ENCODE results near the gene SLC38A1. TPM values are rescaled to one million over a fixed set of nuclear protein-coding genes. Genes with fewer than 3 reads are reported as not detected.

The SLC38A1 gene
- total RNA-seq, 1 donor from 2014 or later: 181 TPM

- peak overlapping the region; percentile 79 for H3K4me3 Mint-ChIP-seq
- H3K4me1 Mint-ChIP-seq: peaks cover 88% of the 10 kb centered on the region
- H3K36me3 Mint-ChIP-seq (ENCODE audit: low read depth): peaks cover 63% of the 10 kb centered on the region
- H3K27me3 Mint-ChIP-seq: no peaks in the 10 kb centered on the region
- intact Hi-C loops (cut with micrococcal nuclease): loop anchor here (1.0 to 10.0 kb wide), 8 partner anchors 8 to 1669 kb away; partner anchors contain the start of gene HDAC7
- H3K27ac Mint-ChIP-seq: peak overlapping the region; percentile 98
- no peaks in the 10 kb centered on the region for H3K9me3 Mint-ChIP-seq
- peak; percentile 73 for DNase-seq
Measured at GRCh38 chr12:46218322-46219095, 50.3 kb downstream of the SLC38A1 start.

- Mint-ChIP-seq H3K9me3 (no peaks in the 10 kb centered on the region), H3K4me3 (peak overlapping the region; percentile 79), H3K36me3 (ENCODE audit: low read depth) (peaks cover 63% of the 10 kb centered on the region), H3K4me1 (peaks cover 88% of the 10 kb centered on the region), H3K27ac (peak overlapping the region; percentile 98), H3K27me3 (no peaks in the 10 kb centered on the region)
- intact Hi-C loops (cut with micrococcal nuclease): loop anchor here (1.0 to 10.0 kb wide), 12 partner anchors 7 to 1670 kb away; partner anchors contain the start of genes HDAC7 and SLC38A2
- DNase-seq: peak; percentile 92
Measured at GRCh38 chr12:46217541-46218321, 51.1 kb downstream of the SLC38A1 start.

GRCh38 chr12:46214668-46215436 is 54.0 kb downstream of the SLC38A1 start:
- peak overlapping the region; percentile 99 for H3K27ac Mint-ChIP-seq
- H3K4me3 Mint-ChIP-seq: peak overlapping the region; percentile 89
- intact Hi-C loops (cut with micrococcal nuclease): loop anchor here (1.0 to 10.0 kb wide), 9 partner anchors 225 to 1672 kb away; partner anchors contain the start of genes ARID2, HDAC7 and SCAF11
- peak; percentile 95 for DNase-seq
- H3K36me3 Mint-ChIP-seq (ENCODE audit: low read depth): peaks cover 65% of the 10 kb centered on the region
- H3K27me3 Mint-ChIP-seq: no peaks in the 10 kb centered on the region
- H3K9me3 Mint-ChIP-seq: no peaks in the 10 kb centered on the region
- peaks cover 89% of the 10 kb centered on the region for H3K4me1 Mint-ChIP-seq

- Mint-ChIP-seq H3K9me3 (no peaks in the 10 kb centered on the region), H3K36me3 (ENCODE audit: low read depth) (peaks cover 60% of the 10 kb centered on the region), H3K4me1 (peaks cover 78% of the 10 kb centered on the region), H3K27me3 (no peaks in the 10 kb centered on the region), H3K27ac (peak overlapping the region; percentile 94), H3K4me3 (peak overlapping the region; percentile 65)
- intact Hi-C loops (cut with micrococcal nuclease): loop anchor here (10.0 kb wide), 3 partner anchors 872 to 1602 kb away; partner anchors contain the start of gene HDAC7
- no peak for DNase-seq
Measured at GRCh38 chr12:46212108-46212982, 56.5 kb downstream of the SLC38A1 start.

GRCh38 chr12:46210873-46211439 is 57.9 kb downstream of the SLC38A1 start:
- Mint-ChIP-seq H3K36me3 (ENCODE audit: low read depth) (peaks cover 64% of the 10 kb centered on the region), H3K4me3 (peak overlapping the region; percentile 65), H3K27ac (peak overlapping the region; percentile 94), H3K4me1 (peaks cover 74% of the 10 kb centered on the region), H3K27me3 (no peaks in the 10 kb centered on the region), H3K9me3 (no peaks in the 10 kb centered on the region)
- no peak for DNase-seq
- intact Hi-C loops (cut with micrococcal nuclease): loop anchor here (1.0 to 10.0 kb wide), 7 partner anchors 7 to 1604 kb away; partner anchors contain the start of genes HDAC7 and SCAF11

GRCh38 chr12:46209914-46210872 is 58.6 kb downstream of the SLC38A1 start:
- Mint-ChIP-seq H3K4me1 (peaks cover 69% of the 10 kb centered on the region), H3K27me3 (no peaks in the 10 kb centered on the region), H3K27ac (peak overlapping the region; percentile 94), H3K4me3 (peak overlapping the region; percentile 65), H3K36me3 (ENCODE audit: low read depth) (peaks cover 67% of the 10 kb centered on the region), H3K9me3 (no peaks in the 10 kb centered on the region)
- intact Hi-C loops (cut with micrococcal nuclease): loop anchor here (1.0 to 10.0 kb wide), 7 partner anchors 8 to 1605 kb away; partner anchors contain the start of genes HDAC7 and SCAF11
- peak; percentile 79 for DNase-seq

- H3K36me3 Mint-ChIP-seq (ENCODE audit: low read depth): peaks cover 73% of the 10 kb centered on the region
- no peak for DNase-seq
- peak overlapping the region; percentile 94 for H3K27ac Mint-ChIP-seq
- no peaks in the 10 kb centered on the region for H3K9me3 Mint-ChIP-seq
- intact Hi-C loops (cut with micrococcal nuclease): no loop called here
- peak overlapping the region; percentile 65 for H3K4me3 Mint-ChIP-seq
- peaks cover 61% of the 10 kb centered on the region for H3K4me1 Mint-ChIP-seq
- no peaks in the 10 kb centered on the region for H3K27me3 Mint-ChIP-seq
Measured at GRCh38 chr12:46209170-46209569, 59.7 kb downstream of the SLC38A1 start.

GRCh38 chr12:46208370-46208769 is 60.5 kb downstream of the SLC38A1 start:
- intact Hi-C loops (cut with micrococcal nuclease): no loop called here
- Mint-ChIP-seq H3K4me1 (peaks cover 56% of the 10 kb centered on the region), H3K4me3 (no peak overlapping the region), H3K9me3 (no peaks in the 10 kb centered on the region), H3K36me3 (ENCODE audit: low read depth) (peaks cover 75% of the 10 kb centered on the region), H3K27ac (no peak overlapping the region), H3K27me3 (no peaks in the 10 kb centered on the region)
- DNase-seq: no peak

GRCh38 chr12:46207644-46208043 is 61.2 kb downstream of the SLC38A1 start:
- Mint-ChIP-seq H3K27ac (peak overlapping the region; percentile 25), H3K4me1 (peaks cover 49% of the 10 kb centered on the region), H3K9me3 (no peaks in the 10 kb centered on the region), H3K4me3 (no peak overlapping the region), H3K27me3 (no peaks in the 10 kb centered on the region), H3K36me3 (ENCODE audit: low read depth) (peaks cover 76% of the 10 kb centered on the region)
- no peak for DNase-seq
- intact Hi-C loops (cut with micrococcal nuclease): no loop called here

GRCh38 chr12:46206471-46206870 is 62.4 kb downstream of the SLC38A1 start:
- no peaks in the 10 kb centered on the region for H3K27me3 Mint-ChIP-seq
- H3K4me3 Mint-ChIP-seq: no peak overlapping the region
- H3K36me3 Mint-ChIP-seq (ENCODE audit: low read depth): peaks cover 75% of the 10 kb centered on the region
- intact Hi-C loops (cut with micrococcal nuclease): no loop called here
- peaks cover 39% of the 10 kb centered on the region for H3K4me1 Mint-ChIP-seq
- peak overlapping the region; percentile 45 for H3K27ac Mint-ChIP-seq
- no peak for DNase-seq
- no peaks in the 10 kb centered on the region for H3K9me3 Mint-ChIP-seq

- no peaks in the 10 kb centered on the region for H3K9me3 Mint-ChIP-seq
- peaks cover 72% of the 10 kb centered on the region for H3K36me3 Mint-ChIP-seq (ENCODE audit: low read depth)
- H3K4me1 Mint-ChIP-seq: peaks cover 29% of the 10 kb centered on the region
- no peaks in the 10 kb centered on the region for H3K27me3 Mint-ChIP-seq
- intact Hi-C loops (cut with micrococcal nuclease): no loop called here
- no peak overlapping the region for H3K27ac Mint-ChIP-seq
- DNase-seq: no peak
- H3K4me3 Mint-ChIP-seq: no peak overlapping the region
Measured at GRCh38 chr12:46205294-46205693, 63.5 kb downstream of the SLC38A1 start.
